SK-MEL-5 (cell line): ENCODE results near the gene PROM2. TPM values are rescaled to one million over a fixed set of nuclear protein-coding genes. Genes with fewer than 3 reads are reported as not detected.
"Not testable (repeated sequence)": the region's sequence is repeated elsewhere in the genome, so short reads cannot be mapped to it uniquely, and the experiment has no call there.

Source experiments
- DNase-seq: peaks from one replicate; pipeline ENCODE4 v3.0.0-alpha.2; 2016; ENCODE audit warnings: low read depth, low spot score
- in situ Hi-C: cut with HindIII; loops from 2 replicates; pipeline ENCODE4 v1.10.0; 2016; ENCODE audit warnings: low sequenced_read_pairs, high pct_unique_total_duplicates, low pct_unique_long_range_greater_than_20kb
- total RNA-seq: library from RNA; depleted of rRNA; stranded (reverse); fragments of >200 nt; shearing (Covaris generic); gene quantifications from 2 replicates; pipeline ENCODE4 v1.2.3, GENCODE V29; 2014

The PROM2 gene
- total RNA-seq, 1 experiment from 2014 or later, result not detected

GRCh38 chr2:95266781-95267430 lies 7.3 kb upstream of the PROM2 start:
- DNase-seq, result no peak
- in situ Hi-C loops, result no loop called here

DNA sequence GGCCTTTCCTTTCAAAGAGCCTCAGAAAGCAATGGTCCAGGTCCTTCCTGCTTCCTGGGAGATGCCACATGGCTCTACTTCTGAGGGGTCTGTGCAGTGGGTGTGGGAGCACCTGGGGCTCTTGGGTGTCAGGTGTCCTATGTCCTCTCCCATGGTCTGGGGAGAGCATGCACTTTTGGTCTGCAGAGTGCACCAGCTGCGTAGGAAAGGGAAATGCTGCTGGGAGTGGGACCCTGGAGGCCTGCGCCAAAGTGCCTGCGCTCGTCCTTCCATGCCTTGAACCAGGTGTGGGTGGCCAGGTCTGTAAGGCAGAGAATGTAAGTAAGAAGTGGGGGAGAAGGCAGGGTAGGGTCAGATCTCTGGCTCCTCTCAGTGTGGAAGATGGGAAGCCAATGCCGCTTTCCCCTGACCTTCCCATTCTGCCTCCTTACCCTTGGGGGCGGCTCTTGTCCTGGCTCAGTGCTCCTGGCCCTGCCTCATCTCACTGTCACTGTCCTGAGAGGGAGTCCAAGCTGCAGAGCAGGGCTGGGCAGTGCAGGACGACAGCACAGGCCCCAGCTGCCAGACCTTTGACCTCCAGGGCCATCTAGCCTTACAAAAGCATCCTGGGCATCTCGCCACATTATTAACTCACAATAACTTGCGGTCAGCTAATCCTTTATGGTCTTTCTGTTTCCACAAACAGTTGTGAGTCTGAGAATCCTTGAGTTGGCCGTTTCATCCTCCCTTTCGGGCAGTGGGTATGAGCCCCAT lies 6.6 kb upstream of the PROM2 start:
- DNase-seq, result no peak
- in situ Hi-C loops, result no loop called here

DNA sequence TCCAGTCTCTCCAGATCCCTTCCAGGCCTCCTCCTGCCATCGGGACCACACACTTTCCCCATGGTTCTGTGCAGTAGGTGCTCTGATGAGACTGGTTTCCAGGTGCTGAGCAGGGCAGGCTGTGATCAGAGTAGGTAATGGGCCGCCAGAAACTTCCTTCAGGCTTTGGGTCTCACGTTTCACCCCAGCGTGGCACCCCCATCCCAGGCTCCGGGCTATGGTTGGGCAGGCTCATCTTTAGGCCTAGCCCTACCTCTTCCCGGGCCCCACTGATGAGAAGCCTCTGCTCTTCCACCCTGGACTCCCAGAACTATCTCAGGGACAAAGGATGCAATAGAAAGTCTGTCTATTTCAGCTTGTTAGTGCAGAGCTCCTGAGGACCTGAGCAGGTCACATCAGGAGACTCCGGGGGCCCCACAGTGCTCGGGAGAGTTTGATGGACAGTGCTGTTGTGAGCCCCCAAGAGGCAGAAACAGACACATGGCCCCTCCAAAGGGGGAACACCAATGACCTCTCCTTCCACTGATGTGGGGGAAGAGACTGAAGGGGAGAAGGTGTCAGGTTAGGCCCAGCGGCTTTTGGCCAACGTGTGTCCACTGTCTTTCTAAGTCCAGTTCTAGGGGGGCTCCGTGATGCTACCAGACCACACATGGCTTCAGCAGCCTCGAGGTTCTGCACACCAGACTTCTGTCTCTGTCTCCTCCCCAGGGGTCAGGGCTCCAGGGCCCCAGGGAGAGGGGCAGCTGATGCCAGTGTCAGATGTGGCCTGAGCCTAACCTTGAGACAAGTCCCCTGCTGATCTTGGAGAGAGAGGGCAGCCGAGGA lies 5.8 kb upstream of the PROM2 start:
- no peak for DNase-seq
- in situ Hi-C loops, result no loop called here

- no peak for DNase-seq
- in situ Hi-C loops, result no loop called here
These were observed 5.1 kb upstream of the PROM2 start for GRCh38 chr2:95269036-95269680.

DNA sequence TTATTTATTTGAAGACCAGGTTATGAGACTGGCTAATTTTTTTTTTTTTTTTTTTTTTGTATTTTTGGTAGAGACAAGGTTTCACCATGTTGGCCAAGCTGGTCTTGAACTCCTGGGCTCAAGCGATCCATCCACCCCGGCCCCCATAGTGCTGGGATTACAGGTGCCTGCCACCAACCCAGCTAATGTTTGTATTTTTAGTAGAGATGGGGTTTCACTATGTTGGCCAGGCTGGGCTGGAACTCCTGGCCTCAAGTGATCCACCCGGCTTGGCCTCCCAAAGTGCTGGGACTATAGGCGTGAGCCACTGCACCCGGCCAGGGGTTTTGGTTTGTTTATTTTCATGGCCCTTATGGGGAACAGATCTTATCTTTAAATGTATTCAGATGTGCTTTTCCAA lies 4.5 kb upstream of the PROM2 start:
- DNase-seq, in situ Hi-C loops: not testable (repeated sequence)

- in situ Hi-C loops, result no loop called here
- DNase-seq, result no peak
These were observed 3.6 kb upstream of the PROM2 start for GRCh38 chr2:95270541-95271081.

GRCh38 chr2:95271381-95271971 lies 2.8 kb upstream of the PROM2 start:
- DNase-seq, result no peak
- in situ Hi-C loops, result no loop called here

DNA sequence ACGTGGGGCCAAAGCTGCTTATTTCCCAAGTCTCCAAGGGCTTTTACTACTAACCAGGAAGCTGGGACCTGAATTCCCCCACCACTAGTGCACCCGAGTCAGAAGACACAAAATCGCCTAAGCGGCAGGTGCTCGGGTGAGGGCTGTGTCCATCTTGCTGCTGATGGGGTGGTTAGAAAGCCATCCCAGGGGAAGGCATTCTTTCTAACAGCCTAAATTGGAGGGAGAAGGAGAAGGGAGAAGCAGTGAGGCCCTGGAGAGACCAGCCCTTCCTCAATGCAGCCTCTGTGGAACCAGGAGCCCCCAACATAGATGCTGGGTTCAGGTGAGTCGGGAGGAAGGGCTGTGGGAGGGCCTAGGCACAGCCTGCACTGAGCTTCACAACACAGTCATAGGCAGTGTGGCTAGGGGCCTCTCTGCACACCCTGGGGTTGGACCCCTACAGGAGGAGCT lies 1.9 kb upstream of the PROM2 start:
- in situ Hi-C loops, result no loop called here
- DNase-seq, result no peak

GRCh38 chr2:95272781-95273180 lies 1.5 kb upstream of the PROM2 start:
- in situ Hi-C loops, result no loop called here
- no peak for DNase-seq

GRCh38 chr2:95273566-95274290 lies 521 bp upstream of the PROM2 start:
- no peak for DNase-seq
- in situ Hi-C loops, result no loop called here

- no peak for DNase-seq
- in situ Hi-C loops, result no loop called here
These were observed 884 bp downstream of the PROM2 start for GRCh38 chr2:95275151-95275515.

GRCh38 chr2:95275601-95276243 lies 1.5 kb downstream of the PROM2 start:
- in situ Hi-C loops, result no loop called here
- DNase-seq, result no peak

- in situ Hi-C loops, result no loop called here
- DNase-seq, result no peak
These were observed 2.1 kb downstream of the PROM2 start for GRCh38 chr2:95276244-95276887.

DNA sequence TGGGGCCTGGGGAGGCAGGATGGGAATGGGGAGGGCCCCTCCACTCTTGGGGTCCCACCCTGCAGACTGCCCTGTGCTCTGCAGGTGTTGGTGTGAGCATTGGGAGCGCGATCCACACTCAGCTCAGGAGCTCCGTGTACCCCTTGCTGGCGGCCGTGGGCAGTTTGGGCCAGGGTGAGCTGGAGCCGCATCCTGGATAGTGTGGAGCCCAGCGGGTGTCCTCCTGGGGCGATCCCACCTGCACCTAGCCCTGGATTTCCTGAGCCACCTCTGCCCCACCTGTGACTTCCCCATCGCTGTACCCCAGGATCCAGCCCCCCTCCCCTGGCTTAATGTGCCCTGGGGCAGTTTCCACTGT lies 2.6 kb downstream of the PROM2 start:
- in situ Hi-C loops, result no loop called here
- DNase-seq, result no peak

DNA sequence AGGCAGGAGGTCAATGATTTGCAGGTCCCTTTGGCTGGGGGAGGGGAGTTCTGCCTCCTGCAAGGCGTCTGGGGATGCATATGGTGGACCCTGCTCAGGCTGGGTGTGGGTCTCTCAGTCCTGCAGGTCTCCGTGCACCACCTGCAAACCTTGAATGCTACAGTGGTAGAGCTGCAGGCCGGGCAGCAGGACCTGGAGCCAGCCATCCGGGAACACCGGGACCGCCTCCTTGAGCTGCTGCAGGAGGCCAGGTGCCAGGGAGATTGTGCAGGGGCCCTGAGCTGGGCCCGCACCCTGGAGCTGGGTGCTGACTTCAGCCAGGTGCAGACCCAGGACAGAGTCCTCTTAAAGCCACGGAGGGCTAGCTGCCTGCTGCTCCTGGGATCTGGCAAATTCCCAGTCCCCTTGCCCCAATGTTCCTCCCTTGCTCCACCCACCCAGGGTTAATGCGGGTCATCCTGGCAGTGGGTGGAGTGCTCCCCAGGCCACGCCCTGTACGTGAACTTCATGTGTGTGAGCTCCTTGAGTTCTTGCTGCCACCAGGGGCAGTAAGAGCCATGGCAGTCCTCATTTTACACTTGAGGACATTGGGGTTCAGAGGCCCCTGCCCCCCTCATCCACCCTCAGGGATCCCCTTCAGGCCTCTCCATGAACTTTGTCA lies 3.1 kb downstream of the PROM2 start:
- DNase-seq, result peak; percentile 8
- in situ Hi-C loops, result no loop called here

DNA sequence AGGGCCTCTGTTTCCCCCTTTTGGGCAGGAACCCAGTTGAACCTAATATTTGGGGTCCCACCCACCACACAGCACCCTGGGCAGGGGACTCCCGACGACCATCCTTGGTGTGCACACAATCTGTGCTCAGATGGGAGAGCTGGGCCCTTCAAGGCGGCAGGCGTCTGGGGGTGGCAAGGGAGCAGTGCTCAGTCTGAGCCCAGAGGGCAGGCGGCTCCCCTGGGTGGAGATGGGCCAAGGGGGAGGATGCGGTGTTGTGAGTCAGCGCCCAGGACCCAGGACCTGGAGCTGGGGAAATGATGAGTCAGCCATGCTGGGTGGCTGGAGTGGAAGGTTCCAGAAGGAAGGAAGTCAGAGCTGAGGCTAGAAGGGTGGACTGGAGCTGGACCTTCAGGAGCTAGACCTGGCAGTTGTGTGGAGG lies 3.8 kb downstream of the PROM2 start:
- in situ Hi-C loops, result no loop called here
- no peak for DNase-seq
